Inferior parietal cortex (tissue), 1 donor: ENCODE data around the gene ALPG.
"Not testable (repeated sequence)": the region's sequence is repeated elsewhere in the genome, so short reads cannot be mapped to it uniquely, and the experiment has no call there.

ENCODE experiments used
- DNase-seq: peaks from one replicate; pipeline ENCODE4 v3.0.0-alpha.2; 2016; ENCODE audit errors: extremely low spot score

The ALPG gene

GRCh38 chr2:232440220-232441018 is 33.8 kb downstream of the ALPG start:
- peak; percentile 86 for DNase-seq

- DNase-seq, result no peak
Measured at GRCh38 chr2:232441147-232441651, 34.6 kb downstream of the ALPG start.

GRCh38 chr2:232441922-232442321 is 35.3 kb downstream of the ALPG start:
- not testable (repeated sequence) for DNase-seq

- not testable (repeated sequence) for DNase-seq
Measured at GRCh38 chr2:232442431-232442830, 35.8 kb downstream of the ALPG start.

GRCh38 chr2:232443047-232443446 is 36.4 kb downstream of the ALPG start:
- not testable (repeated sequence) for DNase-seq

GRCh38 chr2:232443669-232444408 is 37.2 kb downstream of the ALPG start:
- not testable (repeated sequence) for DNase-seq

GRCh38 chr2:232444409-232445148 is 37.9 kb downstream of the ALPG start:
- no peak for DNase-seq

- not testable (repeated sequence) for DNase-seq
Measured at GRCh38 chr2:232445149-232445885, 38.7 kb downstream of the ALPG start.

GRCh38 chr2:232446266-232446777 is 39.7 kb downstream of the ALPG start:
- not testable (repeated sequence) for DNase-seq

GRCh38 chr2:232447091-232447620 is 40.5 kb downstream of the ALPG start:
- DNase-seq, result no peak

GRCh38 chr2:232447638-232448303 is 41.1 kb downstream of the ALPG start:
- no peak for DNase-seq

GRCh38 chr2:232448304-232448690 is 41.7 kb downstream of the ALPG start:
- DNase-seq, result no peak

GRCh38 chr2:232449964-232450363 is 43.3 kb downstream of the ALPG start:
- DNase-seq, result no peak

- DNase-seq, result not testable (repeated sequence)
Measured at GRCh38 chr2:232451645-232452044, 45.0 kb downstream of the ALPG start.

GRCh38 chr2:232454630-232455029 is 48.0 kb downstream of the ALPG start:
- no peak for DNase-seq

- DNase-seq, result no peak
Measured at GRCh38 chr2:232455426-232456255, 49.0 kb downstream of the ALPG start, which contains the start of gene ALPI. Gene ALPI, plus strand, starts transcription at chr2:232456153. Its CDS starts 47 bp downstream, at chr2:232456200.

- no peak for DNase-seq
Measured at GRCh38 chr2:232456296-232457120, 49.9 kb downstream of the ALPG start.
